SK-N-SH (cell line): ENCODE measurements around the gene CD38.

ENCODE experiments used
- FOXM1 ChIP-seq: IDR thresholded peaks from 2 replicates; pipeline ENCODE4 v1.4.0; 2012; ENCODE audit warnings: low read depth, mild to moderate bottlenecking
- GATA2 ChIP-seq: sonication (generic); formaldehyde crosslinking; IDR thresholded peaks from 2 replicates; pipeline ENCODE4 v1.5.0; 2020; ENCODE audit warnings: mild to moderate bottlenecking, missing genetic modification reagents
- IRF3 ChIP-seq: fragments of 150-350 bp; IDR thresholded peaks from 2 replicates; pipeline ENCODE4 v1.6.1; 2016; ENCODE audit warnings: mild to moderate bottlenecking, low read depth, low read length
- POLR2AphosphoS5 ChIP-seq: IDR thresholded peaks from 2 replicates; pipeline ENCODE4 v1.6.1; 2012; ENCODE audit warnings: low read depth, low read length
- SMC3 ChIP-seq: IDR thresholded peaks from 2 replicates; pipeline ENCODE4 v1.6.1; 2012; ENCODE audit warnings: low read depth, low read length, improper control_type of control experiment
- USF2 ChIP-seq: fragments of 150-350 bp; IDR thresholded peaks from 2 replicates; pipeline ENCODE4 v1.6.1; 2017; ENCODE audit warnings: antibody characterized with exemption, low read length, low read depth, borderline replicate concordance
- TF ChIP-seq, protein P1 (sequence below): IDR thresholded peaks from 2 replicates; pipeline ENCODE4 v1.4.0; 2012; ENCODE audit warnings: low read depth
- TF ChIP-seq, protein P2 (sequence below): fragments of 200-600 bp; sonication (generic); IDR thresholded peaks from 2 replicates; pipeline ENCODE4 v1.6.1; 2017; ENCODE audit warnings: antibody characterized with exemption, mild to moderate bottlenecking, moderate library complexity
- TF ChIP-seq, protein P3 (sequence below): IDR thresholded peaks from 2 replicates; pipeline ENCODE4; 2012
- TF ChIP-seq, protein P4 (sequence below): IDR thresholded peaks from 2 replicates; pipeline ENCODE4 v1.6.1; 2012; ENCODE audit warnings: mild to moderate bottlenecking, low read depth, low read length, moderate library complexity

- TF ChIP-seq, protein P1, sequence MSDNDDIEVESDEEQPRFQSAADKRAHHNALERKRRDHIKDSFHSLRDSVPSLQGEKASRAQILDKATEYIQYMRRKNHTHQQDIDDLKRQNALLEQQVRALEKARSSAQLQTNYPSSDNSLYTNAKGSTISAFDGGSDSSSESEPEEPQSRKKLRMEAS: no peak
- no peak for TF ChIP-seq IRF3
- TF ChIP-seq, protein P2, sequence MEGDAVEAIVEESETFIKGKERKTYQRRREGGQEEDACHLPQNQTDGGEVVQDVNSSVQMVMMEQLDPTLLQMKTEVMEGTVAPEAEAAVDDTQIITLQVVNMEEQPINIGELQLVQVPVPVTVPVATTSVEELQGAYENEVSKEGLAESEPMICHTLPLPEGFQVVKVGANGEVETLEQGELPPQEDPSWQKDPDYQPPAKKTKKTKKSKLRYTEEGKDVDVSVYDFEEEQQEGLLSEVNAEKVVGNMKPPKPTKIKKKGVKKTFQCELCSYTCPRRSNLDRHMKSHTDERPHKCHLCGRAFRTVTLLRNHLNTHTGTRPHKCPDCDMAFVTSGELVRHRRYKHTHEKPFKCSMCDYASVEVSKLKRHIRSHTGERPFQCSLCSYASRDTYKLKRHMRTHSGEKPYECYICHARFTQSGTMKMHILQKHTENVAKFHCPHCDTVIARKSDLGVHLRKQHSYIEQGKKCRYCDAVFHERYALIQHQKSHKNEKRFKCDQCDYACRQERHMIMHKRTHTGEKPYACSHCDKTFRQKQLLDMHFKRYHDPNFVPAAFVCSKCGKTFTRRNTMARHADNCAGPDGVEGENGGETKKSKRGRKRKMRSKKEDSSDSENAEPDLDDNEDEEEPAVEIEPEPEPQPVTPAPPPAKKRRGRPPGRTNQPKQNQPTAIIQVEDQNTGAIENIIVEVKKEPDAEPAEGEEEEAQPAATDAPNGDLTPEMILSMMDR: no peak
- no peak for TF ChIP-seq USF2
- no peak for TF ChIP-seq GATA2
- TF ChIP-seq, protein P3, sequence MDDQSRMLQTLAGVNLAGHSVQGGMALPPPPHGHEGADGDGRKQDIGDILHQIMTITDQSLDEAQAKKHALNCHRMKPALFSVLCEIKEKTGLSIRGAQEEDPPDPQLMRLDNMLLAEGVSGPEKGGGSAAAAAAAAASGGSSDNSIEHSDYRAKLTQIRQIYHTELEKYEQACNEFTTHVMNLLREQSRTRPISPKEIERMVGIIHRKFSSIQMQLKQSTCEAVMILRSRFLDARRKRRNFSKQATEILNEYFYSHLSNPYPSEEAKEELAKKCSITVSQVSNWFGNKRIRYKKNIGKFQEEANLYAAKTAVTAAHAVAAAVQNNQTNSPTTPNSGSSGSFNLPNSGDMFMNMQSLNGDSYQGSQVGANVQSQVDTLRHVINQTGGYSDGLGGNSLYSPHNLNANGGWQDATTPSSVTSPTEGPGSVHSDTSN: no peak
- no peak for TF ChIP-seq POLR2AphosphoS5
- TF ChIP-seq FOXM1: no peak
- TF ChIP-seq SMC3: no peak
- TF ChIP-seq, protein P4, sequence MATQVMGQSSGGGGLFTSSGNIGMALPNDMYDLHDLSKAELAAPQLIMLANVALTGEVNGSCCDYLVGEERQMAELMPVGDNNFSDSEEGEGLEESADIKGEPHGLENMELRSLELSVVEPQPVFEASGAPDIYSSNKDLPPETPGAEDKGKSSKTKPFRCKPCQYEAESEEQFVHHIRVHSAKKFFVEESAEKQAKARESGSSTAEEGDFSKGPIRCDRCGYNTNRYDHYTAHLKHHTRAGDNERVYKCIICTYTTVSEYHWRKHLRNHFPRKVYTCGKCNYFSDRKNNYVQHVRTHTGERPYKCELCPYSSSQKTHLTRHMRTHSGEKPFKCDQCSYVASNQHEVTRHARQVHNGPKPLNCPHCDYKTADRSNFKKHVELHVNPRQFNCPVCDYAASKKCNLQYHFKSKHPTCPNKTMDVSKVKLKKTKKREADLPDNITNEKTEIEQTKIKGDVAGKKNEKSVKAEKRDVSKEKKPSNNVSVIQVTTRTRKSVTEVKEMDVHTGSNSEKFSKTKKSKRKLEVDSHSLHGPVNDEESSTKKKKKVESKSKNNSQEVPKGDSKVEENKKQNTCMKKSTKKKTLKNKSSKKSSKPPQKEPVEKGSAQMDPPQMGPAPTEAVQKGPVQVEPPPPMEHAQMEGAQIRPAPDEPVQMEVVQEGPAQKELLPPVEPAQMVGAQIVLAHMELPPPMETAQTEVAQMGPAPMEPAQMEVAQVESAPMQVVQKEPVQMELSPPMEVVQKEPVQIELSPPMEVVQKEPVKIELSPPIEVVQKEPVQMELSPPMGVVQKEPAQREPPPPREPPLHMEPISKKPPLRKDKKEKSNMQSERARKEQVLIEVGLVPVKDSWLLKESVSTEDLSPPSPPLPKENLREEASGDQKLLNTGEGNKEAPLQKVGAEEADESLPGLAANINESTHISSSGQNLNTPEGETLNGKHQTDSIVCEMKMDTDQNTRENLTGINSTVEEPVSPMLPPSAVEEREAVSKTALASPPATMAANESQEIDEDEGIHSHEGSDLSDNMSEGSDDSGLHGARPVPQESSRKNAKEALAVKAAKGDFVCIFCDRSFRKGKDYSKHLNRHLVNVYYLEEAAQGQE: no peak
Measured at GRCh38 chr4:15884666-15885065, 106.5 kb downstream of the CD38 start.
